Neural cell (in vitro differentiated cells): ENCODE results near the gene WDR55. TPM values are rescaled to one million over a fixed set of nuclear protein-coding genes. Genes with fewer than 3 reads are reported as not detected.
"Not testable (repeated sequence)": the region's sequence is repeated elsewhere in the genome, so short reads cannot be mapped to it uniquely, and the experiment has no call there.

ENCODE experiments used
- H2AFZ ChIP-seq: fragments of 200-600, 300-800 bp; sonication (generic), shearing (Covaris generic); 2 replicates; pipeline ENCODE4 v1.6.0; 2014; ENCODE audit warnings: low read depth, mild to moderate bottlenecking, antibody characterized with exemption, low read length, moderate library complexity
- H3F3A ChIP-seq: fragments of 200-600 bp; shearing (Covaris generic); 2 replicates; pipeline ENCODE4 v1.6.1; 2016; ENCODE audit warnings: mild to moderate bottlenecking, moderate library complexity, mixed read lengths, antibody characterized with exemption, low read length; ENCODE audit not compliant: insufficient read depth, poor library complexity, severe bottlenecking
- H3K27ac ChIP-seq: fragments of 200-600, 300-800 bp; sonication (generic), shearing (Covaris generic); 2 replicates; pipeline ENCODE4 v1.5.1; 2014; ENCODE audit warnings: mild to moderate bottlenecking, low read length, moderate library complexity
- H3K27me3 ChIP-seq: fragments of 300-800, 200-600 bp; sonication (generic), shearing (Covaris generic); 2 replicates; pipeline ENCODE4 v1.6.0; 2014; ENCODE audit warnings: mild to moderate bottlenecking, low read depth, low read length, moderate library complexity; ENCODE audit not compliant: insufficient read depth
- H3K36me3 ChIP-seq: fragments of 300-800, 200-600 bp; sonication (generic), shearing (Covaris generic); 2 replicates; pipeline ENCODE4 v1.5.1; 2014; ENCODE audit warnings: mild to moderate bottlenecking, antibody characterized with exemption, low read length, moderate library complexity; ENCODE audit not compliant: insufficient read depth
- H3K4me2 ChIP-seq: fragments of 300-800, 200-600 bp; sonication (generic), shearing (Covaris generic); 2 replicates; pipeline ENCODE4 v1.6.0; 2014; ENCODE audit warnings: mild to moderate bottlenecking, low read length
- H3K4me3 ChIP-seq: fragments of 300-800, 200-600 bp; sonication (generic), shearing (Covaris generic); 2 replicates; pipeline ENCODE4 v1.5.1; 2014; ENCODE audit warnings: mild to moderate bottlenecking, low read length, moderate library complexity
- H3K79me2 ChIP-seq: fragments of 200-600 bp; shearing (Covaris generic); replicated peaks from 2 replicates; pipeline ENCODE4 v1.6.0; 2014; ENCODE audit warnings: mild to moderate bottlenecking, low read length, moderate library complexity; ENCODE audit not compliant: insufficient read depth
- H3K9ac ChIP-seq: fragments of 300-800, 200-600 bp; sonication (generic), shearing (Covaris generic); 2 replicates; pipeline ENCODE4 v1.6.1; 2016; ENCODE audit warnings: mild to moderate bottlenecking, low read length, mixed read lengths
- H3K9me2 ChIP-seq: fragments of 200-600 bp; shearing (Covaris generic); 2 replicates; pipeline ENCODE4 v1.6.1; 2016; ENCODE audit warnings: mild to moderate bottlenecking, low read length, mixed read lengths; ENCODE audit not compliant: insufficient read depth
- H3K9me3 ChIP-seq: fragments of 200-600, 300-800 bp; sonication (generic), shearing (Covaris generic); 2 replicates; pipeline ENCODE4 v1.6.1; 2016; ENCODE audit warnings: mild to moderate bottlenecking, mixed run types, low read length, moderate library complexity, mixed read lengths
- H4K20me1 ChIP-seq: fragments of 200-600 bp; shearing (Covaris generic); 2 replicates; pipeline ENCODE4 v1.6.1; 2016; ENCODE audit warnings: mild to moderate bottlenecking, mixed run types; ENCODE audit not compliant: insufficient read depth
- polyA plus RNA-seq: library from polyadenylated mRNA; depleted of rRNA; stranded (reverse); fragments of >200 nt; gene quantifications from 2 replicates; pipeline ENCODE4 v1.2.3, GENCODE V29; 2014
- small RNA-seq, 3 experiments: library from RNA; depleted of rRNA; stranded (forward); fragments of <200 nt; gene quantifications; one replicate each; pipeline ENCODE3, GENCODE V24; 2012

WDR55 gene
- polyA plus RNA-seq, 1 donor from 2014 or later: 20.7 TPM

DNA sequence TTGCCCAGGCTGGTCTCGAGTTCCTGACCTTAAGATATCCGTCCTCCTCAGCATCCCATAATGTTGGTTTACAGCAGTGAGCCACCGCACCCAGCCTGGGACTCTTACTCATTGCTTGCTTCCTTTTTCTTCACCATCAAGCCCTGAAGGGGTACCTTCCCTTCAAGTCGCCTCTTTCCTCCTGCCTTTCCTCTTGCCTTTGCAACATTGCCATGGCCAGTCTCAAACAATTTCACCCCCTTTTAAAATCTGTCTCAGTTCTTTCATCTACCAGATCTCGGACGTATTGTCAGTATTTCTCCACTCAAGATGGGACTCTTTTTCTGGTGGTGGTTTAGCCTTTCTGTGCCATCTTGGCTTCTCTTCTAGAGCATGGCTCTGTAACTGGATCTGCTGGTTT, 56.0 kb downstream of the WDR55 start:
- H3K4me2 ChIP-seq, H4K20me1 ChIP-seq, H3F3A ChIP-seq, H3K9me2 ChIP-seq, H3K27me3 ChIP-seq, H3K36me3 ChIP-seq, H3K9ac ChIP-seq, H3K27ac ChIP-seq, H3K79me2 ChIP-seq, H3K9me3 ChIP-seq, H2AFZ ChIP-seq, H3K4me3 ChIP-seq: not testable (repeated sequence)

- H3K9ac ChIP-seq, H3K9me2 ChIP-seq, H3F3A ChIP-seq, H3K9me3 ChIP-seq, H2AFZ ChIP-seq, H3K36me3 ChIP-seq, H3K4me2 ChIP-seq, H3K79me2 ChIP-seq, H3K27ac ChIP-seq, H4K20me1 ChIP-seq, H3K4me3 ChIP-seq, H3K27me3 ChIP-seq: not testable (repeated sequence)
Observed at GRCh38 chr5:140721395-140721794, 56.7 kb downstream of the WDR55 start.

Small RNA genes lying within 50 kb of the gene (small RNA-seq; reads per million reads assigned to genes)
- gene VTRNA1-1 (2.5 to 8.7 (median 3.8) reads per million in 3 experiments), gene VTRNA1-2 (0 reads per million in 3 experiments)

Other genes starting within 250 kb of the WDR55 start
- 1.0 TPM in 1 of 2 replicates, not detected in the other for gene EIF4EBP3, start 117.2 kb upstream of the WDR55 start, polyA plus RNA-seq
- 73.5 and 76.2 TPM in 2 replicates for gene SRA1, start 107.4 kb upstream of the WDR55 start, polyA plus RNA-seq
- gene APBB3, start 100.3 kb upstream of the WDR55 start, polyA plus RNA-seq: 131 and 149 TPM in 2 replicates
- gene SLC35A4, start 100.1 kb upstream of the WDR55 start, polyA plus RNA-seq: 8.1 and 8.8 TPM in 2 replicates
- gene CD14, start 31.7 kb upstream of the WDR55 start, polyA plus RNA-seq: 1.5 TPM in 1 of 2 replicates, not detected in the other
- gene TMCO6, start 25.5 kb upstream of the WDR55 start, polyA plus RNA-seq: 23.5 and 37.5 TPM in 2 replicates
- 131 and 162 TPM in 2 replicates for gene NDUFA2, start 17.3 kb upstream of the WDR55 start, polyA plus RNA-seq
- 202 and 264 TPM in 2 replicates for gene IK, start 17.1 kb upstream of the WDR55 start, polyA plus RNA-seq
- 4.2 and 4.4 TPM in 2 replicates for gene DND1, start 8.7 kb downstream of the WDR55 start, polyA plus RNA-seq
- 76.3 and 80.2 TPM in 2 replicates for gene HARS1, start 26.5 kb downstream of the WDR55 start, polyA plus RNA-seq
- gene HARS2, start 26.6 kb downstream of the WDR55 start, polyA plus RNA-seq: 93.9 and 102 TPM in 2 replicates
- 148 and 170 TPM in 2 replicates for gene ZMAT2, start 35.5 kb downstream of the WDR55 start, polyA plus RNA-seq
- gene PCDHA1, start 121.2 kb downstream of the WDR55 start, polyA plus RNA-seq: 0.28 TPM in 1 of 2 replicates, not detected in the other
- gene PCDHA2, start 129.9 kb downstream of the WDR55 start, polyA plus RNA-seq: 8.7 and 9.9 TPM in 2 replicates
- gene PCDHA3, start 136.2 kb downstream of the WDR55 start, polyA plus RNA-seq: 1.7 and 3.0 TPM in 2 replicates
- gene PCDHA4, start 142.2 kb downstream of the WDR55 start, polyA plus RNA-seq: 43.6 and 47.6 TPM in 2 replicates
- 1.4 and 2.2 TPM in 2 replicates for gene PCDHA5, start 156.7 kb downstream of the WDR55 start, polyA plus RNA-seq
- 2.5 and 3.6 TPM in 2 replicates for gene PCDHA6, start 163.1 kb downstream of the WDR55 start, polyA plus RNA-seq
- 2.9 and 3.3 TPM in 2 replicates for gene PCDHA7, start 169.4 kb downstream of the WDR55 start, polyA plus RNA-seq
- 0.66 and 1.4 TPM in 2 replicates for gene PCDHA8, start 176.3 kb downstream of the WDR55 start, polyA plus RNA-seq
- 0.56 and 0.88 TPM in 2 replicates for gene PCDHA9, start 183.5 kb downstream of the WDR55 start, polyA plus RNA-seq
- gene PCDHA10, start 191.0 kb downstream of the WDR55 start, polyA plus RNA-seq: 5.5 and 6.7 TPM in 2 replicates
- gene PCDHA11, start 204.1 kb downstream of the WDR55 start, polyA plus RNA-seq: 5.3 and 7.3 TPM in 2 replicates
- 12.8 and 13.9 TPM in 2 replicates for gene PCDHA12, start 210.4 kb downstream of the WDR55 start, polyA plus RNA-seq
- gene PCDHA13, start 217.2 kb downstream of the WDR55 start, polyA plus RNA-seq: 0.89 and 1.2 TPM in 2 replicates